H1 (cell line): ENCODE measurements around the gene CEP78. TPM values are rescaled to one million over a fixed set of nuclear protein-coding genes. Genes with fewer than 3 reads are reported as not detected.

Experiments
- CTCF ChIA-PET: fragments of 300-600 bp; sonication (Branson Sonifier 250); formaldehyde crosslinking; loops from one replicate; lab custom pipeline; 2021; ENCODE audit not compliant: partially characterized antibody; lab: Charles Lee
- POLR2A ChIA-PET: fragments of 300-600 bp; sonication (Branson Sonifier 250); formaldehyde crosslinking; loops from one replicate; lab custom pipeline; 2021; ENCODE audit warnings: inconsistent platforms; ENCODE audit not compliant: partially characterized antibody; lab: Charles Lee
- DNase-seq, 2 experiments: peaks; one replicate each; pipeline versions ENCODE4 v3.0.0 to v3.0.0-alpha.2; 2010 to 2022; ENCODE audit warnings: low spot score in 2 of 2, low read depth in 1 of 2, mixed read lengths in 1 of 2
- FAIRE-seq: peaks from 2 replicates; lab custom pipeline; 2011; peaks lifted over from hg19 to GRCh38; lab: Jason Lieb, UNC
- H2AFZ ChIP-seq: 2 replicates; pipeline ENCODE4 v1.8.1; 2012; ENCODE audit warnings: low read length, inconsistent platforms
- H2AK5ac ChIP-seq: 2 replicates; pipeline ENCODE4 v1.6.1; 2013; ENCODE audit warnings: low read depth, low read length
- H2BK120ac ChIP-seq: replicated peaks from 2 replicates; pipeline ENCODE3; 2013; ENCODE audit warnings: low read depth, low read length, inconsistent platforms
- H2BK12ac ChIP-seq: 2 replicates; pipeline ENCODE4 v1.6.1; 2013; ENCODE audit warnings: low read depth, low read length
- H2BK15ac ChIP-seq: 2 replicates; pipeline ENCODE4 v1.6.1; 2013; ENCODE audit warnings: low read length
- H2BK20ac ChIP-seq: 2 replicates; pipeline ENCODE4 v1.6.1; 2013; ENCODE audit warnings: low read length
- H2BK5ac ChIP-seq: 2 replicates; pipeline ENCODE4 v1.6.1; 2013; ENCODE audit warnings: low read depth, low read length
- H3K14ac ChIP-seq: 2 replicates; pipeline ENCODE4 v1.6.1; 2013; ENCODE audit warnings: inconsistent platforms; ENCODE audit not compliant: insufficient read length
- H3K18ac ChIP-seq: 2 replicates; pipeline ENCODE4 v1.6.1; 2013; ENCODE audit warnings: low read length; ENCODE audit errors: extremely low read depth
- H3K23ac ChIP-seq: 2 replicates; pipeline ENCODE4 v1.6.1; 2013; ENCODE audit warnings: inconsistent platforms; ENCODE audit not compliant: insufficient read length
- H3K23me2 ChIP-seq: 2 replicates; pipeline ENCODE4 v1.6.1; 2013; ENCODE audit warnings: low read depth, low read length
- H3K27ac ChIP-seq: 2 replicates; pipeline ENCODE4 v1.6.1; 2011; ENCODE audit warnings: low read depth, low read length, inconsistent platforms
- H3K27me3 ChIP-seq, 4 experiments: replicated peaks in 1 of 4; 1 replicate in 1 of 4; 2 replicates in 3 of 4; pipeline versions ENCODE4 v1.6.1 to v1.8.1; 2011 to 2013; ENCODE audit warnings: low read length in 3 of 4, mild to moderate bottlenecking in 3 of 4, inconsistent platforms in 2 of 4, mixed read lengths in 2 of 4, moderate library complexity in 1 of 4; ENCODE audit not compliant: control insufficient read depth in 3 of 4, insufficient read depth in 3 of 4; ENCODE audit errors: extremely low read depth in 1 of 4
- H3K36me3 ChIP-seq, 4 experiments: 2 replicates each; pipeline versions ENCODE4 v1.6.1 to v1.8.1; 2011 to 2013; ENCODE audit warnings: mild to moderate bottlenecking in 4 of 4, low read length in 3 of 4, moderate library complexity in 2 of 4, control low read depth in 1 of 4, inconsistent platforms in 1 of 4; ENCODE audit not compliant: insufficient read depth in 4 of 4, control insufficient read depth in 2 of 4
- H3K4ac ChIP-seq: replicated peaks from 2 replicates; pipeline ENCODE3; 2013; ENCODE audit warnings: low read length, low read depth, mixed read lengths, inconsistent platforms; ENCODE audit not compliant: insufficient read length
- H3K4me1 ChIP-seq, 4 experiments: replicated peaks in 1 of 4; 1 replicate in 1 of 4; 2 replicates in 3 of 4; pipeline versions ENCODE4 v1.6.1 to v1.8.1; 2011 to 2013; ENCODE audit warnings: low read length in 3 of 4, inconsistent platforms in 2 of 4, mixed read lengths in 1 of 4; ENCODE audit not compliant: insufficient read depth in 4 of 4, control insufficient read depth in 3 of 4
- H3K4me2 ChIP-seq, 2 experiments: 2 replicates each; pipeline versions ENCODE4 v1.6.1 to v1.8.1; 2011 to 2013; ENCODE audit warnings: low read depth in 2 of 2, low read length in 2 of 2, control low read depth in 1 of 2, inconsistent platforms in 1 of 2, mild to moderate bottlenecking in 1 of 2; ENCODE audit not compliant: insufficient read depth in 1 of 2
- H3K4me3 ChIP-seq, 4 experiments: fragments of 200-600, 300-600 bp in 1 of 4; sonication (generic), shearing (Covaris generic), sonication (Bioruptor Twin) in 1 of 4; 2 replicates each; pipeline versions ENCODE4 v1.5.1 to v1.8.1; 2011 to 2016; ENCODE audit warnings: low read length in 4 of 4, low read depth in 3 of 4, control low read depth in 2 of 4, inconsistent platforms in 2 of 4, mild to moderate bottlenecking in 2 of 4, mixed read lengths in 1 of 4, moderate library complexity in 1 of 4; ENCODE audit not compliant: insufficient read depth in 2 of 4; ENCODE audit errors: extremely low read depth in 1 of 4
- H3K56ac ChIP-seq: replicated peaks from 2 replicates; pipeline ENCODE3; 2013; ENCODE audit warnings: low read depth, mild to moderate bottlenecking, mixed read lengths, low read length, inconsistent platforms; ENCODE audit not compliant: insufficient read length
- H3K79me1 ChIP-seq: 2 replicates; pipeline ENCODE4 v1.6.1; 2013; ENCODE audit warnings: low read depth, low read length, control low read depth
- H3K79me2 ChIP-seq, 2 experiments: 2 replicates each; pipeline versions ENCODE4 v1.6.1 to v1.8.1; 2012 to 2013; ENCODE audit warnings: low read length in 2 of 2, mild to moderate bottlenecking in 2 of 2, inconsistent platforms in 1 of 2; ENCODE audit not compliant: insufficient read depth in 2 of 2, control insufficient read depth in 1 of 2
- H3K9ac ChIP-seq, 4 experiments: replicated peaks in 1 of 4; 1 replicate in 1 of 4; 2 replicates in 3 of 4; pipeline versions ENCODE4 v1.6.1 to v1.8.1; 2011 to 2013; ENCODE audit warnings: low read depth in 3 of 4, low read length in 3 of 4, control low read depth in 2 of 4, mild to moderate bottlenecking in 2 of 4, moderate library complexity in 2 of 4, inconsistent platforms in 1 of 4; ENCODE audit errors: extremely low read depth in 1 of 4
- H3K9me3 ChIP-seq, 2 experiments: 2 replicates each; pipeline versions ENCODE4 v1.6.1 to v1.8.1; 2012 to 2013; ENCODE audit warnings: mild to moderate bottlenecking in 2 of 2, moderate library complexity in 2 of 2, control low read depth in 1 of 2, inconsistent platforms in 1 of 2, low read depth in 1 of 2, low read length in 1 of 2, mixed read lengths in 1 of 2; ENCODE audit not compliant: insufficient read depth in 2 of 2
- H4K20me1 ChIP-seq, 2 experiments: replicated peaks in 1 of 2; 2 replicates each; pipeline versions ENCODE3 to v1.8.1; 2011 to 2013; ENCODE audit warnings: inconsistent platforms in 2 of 2, low read length in 2 of 2, mild to moderate bottlenecking in 1 of 2; ENCODE audit not compliant: insufficient read depth in 2 of 2, control insufficient read depth in 1 of 2
- H4K5ac ChIP-seq: 2 replicates; pipeline ENCODE4 v1.6.1; 2013; ENCODE audit warnings: low read length, low read depth, mixed read lengths, inconsistent platforms; ENCODE audit not compliant: insufficient read length
- H4K8ac ChIP-seq: 2 replicates; pipeline ENCODE4 v1.8.0; 2013; ENCODE audit warnings: mild to moderate bottlenecking, moderate library complexity, low read length, inconsistent platforms; ENCODE audit not compliant: insufficient read depth; ENCODE audit errors: extremely low read depth
- H4K91ac ChIP-seq: replicated peaks from 2 replicates; pipeline ENCODE3; 2013; ENCODE audit warnings: low read length, mixed read lengths, inconsistent platforms; ENCODE audit not compliant: insufficient read length
- BACH1 ChIP-seq: IDR thresholded peaks from 2 replicates; pipeline ENCODE4 v1.6.1; 2012; ENCODE audit warnings: low read length, improper control_type of control experiment
- BCL11A ChIP-seq, 2 experiments: IDR thresholded peaks; one replicate each; pipeline ENCODE4 v1.6.1; 2011; ENCODE audit warnings: low read depth in 2 of 2, low read length in 2 of 2, mild to moderate bottlenecking in 2 of 2
- CHD1 ChIP-seq: IDR thresholded peaks from 2 replicates; pipeline ENCODE4 v1.6.1; 2012; ENCODE audit warnings: low read depth, low read length, improper control_type of control experiment
- GTF2F1 ChIP-seq: IDR thresholded peaks from 2 replicates; pipeline ENCODE4 v1.6.1; 2012; ENCODE audit warnings: low read depth, low read length, improper control_type of control experiment, borderline replicate concordance
- JUN ChIP-seq: IDR thresholded peaks from 2 replicates; pipeline ENCODE4 v1.6.1; 2011; ENCODE audit warnings: low read depth, mild to moderate bottlenecking, improper control_type of control experiment, low read length
- PHF8 ChIP-seq: fragments of 200-600 bp; sonication (generic); conservative IDR thresholded peaks from 2 replicates; pipeline ENCODE4 v1.7.1; 2012; ENCODE audit warnings: low read depth, mild to moderate bottlenecking, inconsistent platforms, low read length, moderate library complexity
- POLR2A ChIP-seq, 2 experiments: IDR thresholded peaks; 1 replicate in 1 of 2; 2 replicates in 1 of 2; pipeline ENCODE4 v1.6.1; 2011; ENCODE audit warnings: low read depth in 2 of 2, low read length in 2 of 2, mild to moderate bottlenecking in 2 of 2; ENCODE audit errors: control extremely low read depth in 1 of 2
- POLR2AphosphoS5 ChIP-seq: IDR thresholded peaks from 2 replicates; pipeline ENCODE4 v1.6.1; 2011; ENCODE audit warnings: low read depth, low read length
- POU5F1 ChIP-seq: IDR thresholded peaks from 2 replicates; pipeline ENCODE4 v1.6.1; 2011; ENCODE audit warnings: low read depth, mild to moderate bottlenecking, low read length, moderate library complexity
- SP1 ChIP-seq: IDR thresholded peaks from 2 replicates; pipeline ENCODE4 v1.6.1; 2011; ENCODE audit warnings: low read depth, low read length
- SRF ChIP-seq: IDR thresholded peaks from 2 replicates; pipeline ENCODE4 v1.6.1; 2011; ENCODE audit warnings: mild to moderate bottlenecking, low read depth, low read length, moderate library complexity
- TAF1 ChIP-seq: IDR thresholded peaks from 2 replicates; pipeline ENCODE4 v1.6.1; 2011; ENCODE audit warnings: mild to moderate bottlenecking, low read depth, low read length
- WGBS, 2 experiments: shearing (Covaris generic) in 1 of 2; methylation state at CpG; one replicate each; pipeline versions ENCODE4 v1.1.6 to v1.1.7; 2013 to 2015; ENCODE audit warnings: low lambda C conversion rate in 2 of 2, mixed read lengths in 2 of 2, inconsistent platforms in 1 of 2, low coverage in 1 of 2, missing lambda C conversion rate in 1 of 2; ENCODE audit not compliant: insufficient replicate concordance in 2 of 2, insufficient coverage in 1 of 2, insufficient read length in 1 of 2; ENCODE audit errors: extremely low coverage in 1 of 2, missing lambda C conversion rate in 1 of 2; 5-methylcytosine and 5-hydroxymethylcytosine counted together
- polyA plus RNA-seq, 7 experiments: library from polyadenylated mRNA; depleted of rRNA in 3 of 7; stranded (reverse) in 5 of 7; unstranded in 2 of 7; fragments of >200 nt in 5 of 7; fragments of 200-250 nt in 2 of 7; gene quantifications; 1 replicate in 5 of 7; 2 replicates in 1 of 7; 4 replicates in 1 of 7; pipeline versions ENCODE4 v1.2.1 to v1.2.3, GENCODE V29; 2011 to 2013; ENCODE audit warnings: missing spikeins in 2 of 7, mixed read lengths in 2 of 7
- total RNA-seq: library from RNA; stranded (reverse); fragmentation: NEBNext Ultra II Directional; extraction: Animal tissue kit (Norgen Biotek cat#: 25700); gene quantifications from 2 replicates; pipeline ENCODE4 v1.2.1, GENCODE V29; 2021

CEP78 gene
- total and polyA plus RNA-seq, 2 of the 8 experiments (the other 6 are each of a cell fraction or from before 2014, with no cell fraction given), result 10.3 to 40.9 TPM

- no peak overlapping the region for H2AFZ ChIP-seq
- FAIRE-seq (no peak), DNase-seq (peak in 1 of 2 experiments; percentile 39)
- no peak overlapping the region for H2BK12ac ChIP-seq
- H4K5ac ChIP-seq, result no peak overlapping the region
- peaks cover 16 to 20% of the 10 kb centered on the region in 2 experiments for H4K20me1 ChIP-seq
- peaks cover 19 to 100% (median 80%) of the 10 kb centered on the region in 4 experiments for H3K36me3 ChIP-seq
- H4K8ac ChIP-seq, result no peak overlapping the region
- WGBS, 2 experiments, result 93% methylated on average over 6 of the region's 6 CpGs; no CpG with 5 or more reads in 1 of the 2 experiments
- no peak overlapping the region for H3K9ac ChIP-seq
- no peak overlapping the region for H3K27ac ChIP-seq
- no peak overlapping the region for H2BK120ac ChIP-seq
- H3K79me1 ChIP-seq, result peaks cover 12% of the 10 kb centered on the region
- H3K14ac ChIP-seq, result no peak overlapping the region
- H4K91ac ChIP-seq, result no peak overlapping the region
- H3K18ac ChIP-seq, result no peak overlapping the region
- no peak overlapping the region for H2BK15ac ChIP-seq
- peaks cover 0 to 2% (median 0%) of the 10 kb centered on the region in 4 experiments; a peak in 2 of 7 replicates for H3K4me1 ChIP-seq
- H3K23ac ChIP-seq, result no peak overlapping the region
- TF ChIP-seq SRF, result no peak
- TF ChIP-seq JUN, result no peak
- peak in 1 of 2 experiments; percentile 74; a peak in 1 of 3 replicates for TF ChIP-seq POLR2A (IDR thresholded peaks at IDR 0.05; ENCODE audit: control extremely low read depth in 1 of 2, low read depth in 2 of 2, low read length in 2 of 2)
- TF ChIP-seq GTF2F1, result no peak
- no peak for TF ChIP-seq BCL11A (IDR thresholded peaks at IDR 0.05; ENCODE audit: low read depth in 2 of 2, low read length in 2 of 2)
- TF ChIP-seq POU5F1, result no peak
- no peak for TF ChIP-seq BACH1
- TF ChIP-seq PHF8, result no peak
- TF ChIP-seq POLR2AphosphoS5, result peak; percentile 88
- TF ChIP-seq CHD1, result no peak
- no peak for TF ChIP-seq SP1
- TF ChIP-seq TAF1, result no peak
- TF ChIP-seq, all 59 proteins: peak for 2
- no peak overlapping the region for H3K4me3 ChIP-seq
- no peak overlapping the region for H3K4ac ChIP-seq
- no peak overlapping the region for H3K56ac ChIP-seq
- no peak overlapping the region for H3K4me2 ChIP-seq
- no peak overlapping the region for H2BK20ac ChIP-seq
- peaks cover 0 to 51% of the 10 kb centered on the region in 2 experiments; a peak in 2 of 4 replicates for H3K79me2 ChIP-seq
- ChIA-PET POLR2A (interaction anchor here (0.6 to 1.4 kb wide), 10 partner anchors 9 to 489 kb away, joined by 3 to 16 read pairs (median 4); partner anchors contain the start of gene PSAT1), CTCF (no interaction called here)
- H2BK5ac ChIP-seq, result no peak overlapping the region
- no peaks in the 10 kb centered on the region for H3K9me3 ChIP-seq
- H2AK5ac ChIP-seq, result no peak overlapping the region
- H3K23me2 ChIP-seq, result peaks cover 8% of the 10 kb centered on the region; the same call in 1 of the 2 replicates
- no peaks in the 10 kb centered on the region for H3K27me3 ChIP-seq
These were observed 83.5 kb downstream of the CEP78 start for GRCh38 chr9:78319197-78320029.
